B cell (primary cell): ENCODE results near the gene FXYD7. TPM values are rescaled to one million over a fixed set of nuclear protein-coding genes. Genes with fewer than 3 reads are reported as not detected.

ENCODE experiments used
- ATAC-seq: fragments of 200-7000 bp; cut with Tn5 transposase; one replicate; pipeline ENCODE4 v1.10.0; 2021; ENCODE audit warnings: low read depth, mild to moderate bottlenecking, moderate number of reproducible peaks, moderate library complexity
- CTCF ChIA-PET: fragments of 350-600 bp; sonication (Branson Sonifier 250); formaldehyde crosslinking; loops from one replicate; lab custom pipeline; 2021; ENCODE audit warnings: antibody characterized with exemption, inconsistent platforms; lab: Charles Lee
- POLR2A ChIA-PET: fragments of 350-600 bp; sonication (Branson Sonifier 250); formaldehyde crosslinking; loops from one replicate; lab custom pipeline; 2021; ENCODE audit warnings: antibody characterized with exemption; lab: Charles Lee
- DNase-seq: peaks from one replicate; pipeline ENCODE4 v3.0.0; 2013
- H2AFZ ChIP-seq: 2 replicates; pipeline ENCODE4 v1.6.1; 2012; ENCODE audit warnings: mild to moderate bottlenecking, low read depth, low read length; ENCODE audit not compliant: insufficient read depth, poor library complexity, severe bottlenecking
- H3K27ac ChIP-seq, 2 donors: 1 replicate in 1 of 2; 2 replicates in 1 of 2; pipeline ENCODE4 v1.5.1; 2012 to 2013; ENCODE audit warnings: low read length in 2 of 2, mild to moderate bottlenecking in 2 of 2, moderate library complexity in 1 of 2
- H3K27me3 ChIP-seq, 4 experiments: fragments of 200-600 bp in 1 of 4; sonication (generic) in 1 of 4; replicated peaks in 1 of 4; 1 replicate in 2 of 4; 2 replicates in 2 of 4; pipeline versions ENCODE4 v1.6.1 to v1.7.0; 2013 to 2016; ENCODE audit warnings: low read length in 3 of 4, mild to moderate bottlenecking in 2 of 4, mixed read lengths in 1 of 4, moderate library complexity in 1 of 4; ENCODE audit not compliant: insufficient read depth in 4 of 4, control insufficient read depth in 3 of 4; ENCODE audit errors: control extremely low read depth in 1 of 4
- H3K36me3 ChIP-seq, 2 experiments: replicated peaks in 1 of 2; 1 replicate in 1 of 2; 2 replicates in 1 of 2; pipeline versions ENCODE4 v1.6.1 to v1.7.1; 2013; ENCODE audit warnings: low read length in 1 of 2; ENCODE audit not compliant: insufficient read depth in 2 of 2, control insufficient read depth in 1 of 2; ENCODE audit errors: control extremely low read depth in 1 of 2, extremely low read depth in 1 of 2
- H3K4me1 ChIP-seq, 2 donors: fragments of 200-600 bp in 1 of 2; sonication (generic) in 1 of 2; 1 replicate in 1 of 2; 2 replicates in 1 of 2; pipeline versions ENCODE4 v1.5.1 to v1.6.1; 2013 to 2017; ENCODE audit warnings: low read length in 2 of 2; ENCODE audit not compliant: control insufficient read depth in 2 of 2, insufficient read depth in 2 of 2
- H3K4me2 ChIP-seq: replicated peaks from 2 replicates; pipeline ENCODE3; 2012; ENCODE audit warnings: mild to moderate bottlenecking, low read depth, low read length; ENCODE audit not compliant: poor library complexity, severe bottlenecking
- H3K4me3 ChIP-seq, 5 experiments: fragments of 200-600 bp in 1 of 5; sonication (generic) in 1 of 5; 1 replicate in 3 of 5; 2 replicates in 2 of 5; pipeline versions ENCODE4 v1.5.1 to v1.7.0; 2011 to 2016; ENCODE audit warnings: low read length in 4 of 5, mild to moderate bottlenecking in 4 of 5, low read depth in 2 of 5, control low read depth in 1 of 5, moderate library complexity in 1 of 5; ENCODE audit not compliant: insufficient read depth in 1 of 5; ENCODE audit errors: control extremely low read depth in 1 of 5, extremely low read depth in 1 of 5
- H3K79me2 ChIP-seq: fragments of 200-600 bp; sonication (generic); one replicate; pipeline ENCODE4 v1.6.0; 2016; ENCODE audit warnings: low read length; ENCODE audit not compliant: control insufficient read depth, insufficient read depth
- H3K9ac ChIP-seq: fragments of 200-600 bp; sonication (generic); 2 replicates; pipeline ENCODE4 v1.6.1; 2017; ENCODE audit warnings: mild to moderate bottlenecking, low read length, moderate library complexity
- H3K9me3 ChIP-seq, 3 donors: one replicate each; pipeline versions ENCODE4 v1.6.1 to v1.7.1; 2013; ENCODE audit warnings: low read length in 2 of 3; ENCODE audit not compliant: control insufficient read depth in 2 of 3, insufficient read depth in 1 of 3; ENCODE audit errors: control extremely low read depth in 1 of 3
- H4K20me1 ChIP-seq: 2 replicates; pipeline ENCODE4 v1.6.0; 2012; ENCODE audit warnings: mild to moderate bottlenecking, low read length; ENCODE audit not compliant: insufficient read depth, control insufficient read depth, poor library complexity, severe bottlenecking
- H3K27ac Mint-ChIP-seq: one replicate; pipeline ENCODE4 v1.8.0; 2021; ENCODE audit warnings: mixed read lengths
- H3K27me3 Mint-ChIP-seq: one replicate; pipeline ENCODE4 v1.8.0; 2021; ENCODE audit warnings: mixed read lengths
- H3K4me1 Mint-ChIP-seq: one replicate; pipeline ENCODE4 v1.8.0; 2021; ENCODE audit warnings: mixed read lengths
- H3K4me3 Mint-ChIP-seq: one replicate; pipeline ENCODE4 v1.8.0; 2021; ENCODE audit warnings: mixed read lengths
- H3K9me3 Mint-ChIP-seq: one replicate; pipeline ENCODE4 v1.8.0; 2022; ENCODE audit warnings: mixed read lengths; ENCODE audit not compliant: insufficient read depth
- EZH2 ChIP-seq: IDR thresholded peaks from 2 replicates; pipeline ENCODE4 v1.6.1; 2012; ENCODE audit warnings: borderline replicate concordance, low read depth, mild to moderate bottlenecking, moderate library complexity, low read length; ENCODE audit not compliant: insufficient read depth, poor library complexity, severe bottlenecking
- WGBS: methylation state at CpG from one replicate; pipeline ENCODE4 v1.1.5; 2013; ENCODE audit warnings: missing lambda C conversion rate; ENCODE audit not compliant: insufficient coverage; 5-methylcytosine and 5-hydroxymethylcytosine counted together
- intact Hi-C: fragments of 100-400 bp; cut with micrococcal nuclease; formaldehyde crosslinking; loops from one replicate; pipeline ENCODE4 v1.10.0; 2022
- polyA plus RNA-seq: library from polyadenylated mRNA; depleted of rRNA; stranded (reverse); fragments of >200 nt; gene quantifications from 2 replicates; pipeline ENCODE4 v1.2.3, GENCODE V29; 2012
- total RNA-seq, 2 donors: library from RNA; stranded (reverse); fragments of 120-200 nt in 1 of 2; gene quantifications; 1 replicate in 1 of 2; 2 replicates in 1 of 2; pipeline versions ENCODE4 v1.2.3 to v1.2.4, GENCODE V29; 2013 to 2022
- TF ChIP-seq, protein P1 (sequence below): fragments of 200-600 bp; IDR thresholded peaks from one replicate; pipeline ENCODE4 v1.8.0; 2022; ENCODE audit warnings: antibody characterized with exemption, mild to moderate bottlenecking

The FXYD7 gene
- total and polyA plus RNA-seq, 2 donors (not counting 1 experiment from before 2014, with no cell fraction given) = 3.8 to 27.4 TPM

DNA sequence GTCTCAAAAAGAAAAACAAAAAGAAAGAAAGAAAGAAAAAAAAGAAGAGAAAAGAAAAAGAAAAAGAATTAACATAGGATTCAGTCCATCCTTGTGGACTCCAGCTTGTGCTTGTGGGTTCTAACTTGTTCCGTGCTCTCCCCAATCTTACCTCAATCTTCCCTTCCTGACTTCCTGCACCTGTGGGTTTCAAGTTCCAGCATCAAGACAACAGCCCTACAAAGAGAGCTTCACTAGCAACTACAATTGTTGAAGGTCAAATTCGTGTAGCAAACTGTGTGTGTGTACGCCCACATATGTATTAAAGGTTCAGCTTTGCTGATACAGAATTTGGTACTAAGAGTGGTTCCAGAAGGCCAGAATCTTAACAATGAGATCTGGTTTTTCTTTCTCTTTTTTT, 36.8 kb downstream of the FXYD7 start:
- H3K4me1 ChIP-seq = no peaks in the 10 kb centered on the region
- no peaks in the 10 kb centered on the region for H3K27me3 ChIP-seq
- no peaks in the 10 kb centered on the region for H3K79me2 ChIP-seq
- H2AFZ ChIP-seq = no peak overlapping the region
- no peak overlapping the region for H3K27ac ChIP-seq
- no peaks in the 10 kb centered on the region for H3K27me3 Mint-ChIP-seq
- peaks cover 2% of the 10 kb centered on the region for H3K4me1 Mint-ChIP-seq
- no peak for DNase-seq
- WGBS = 57% methylated on average over 1 of the region's 3 CpGs
- CTCF ChIA-PET = interaction anchor here (0.6 to 3.2 kb wide), 4 partner anchors 26 to 315 kb away, joined by 3 to 9 read pairs (median 4); no protein-coding TSS in a partner anchor
- POLR2A ChIA-PET = interaction anchor here (0.6 to 0.9 kb wide), 4 partner anchors 12 to 270 kb away, joined by 4 to 9 read pairs (median 4); no protein-coding TSS in a partner anchor
- H3K27ac Mint-ChIP-seq = no peak overlapping the region
- no peak overlapping the region for H3K4me3 ChIP-seq
- peaks cover 1 to 8% (median 8%) of the 10 kb centered on the region in 3 donors for H3K9me3 ChIP-seq
- ATAC-seq = no peak
- H3K36me3 ChIP-seq = no peaks in the 10 kb centered on the region
- intact Hi-C loops = no loop called here
- H3K4me3 Mint-ChIP-seq = no peak overlapping the region
- H4K20me1 ChIP-seq = no peaks in the 10 kb centered on the region
- peaks cover 6% of the 10 kb centered on the region for H3K9me3 Mint-ChIP-seq
- TF ChIP-seq, protein P1, sequence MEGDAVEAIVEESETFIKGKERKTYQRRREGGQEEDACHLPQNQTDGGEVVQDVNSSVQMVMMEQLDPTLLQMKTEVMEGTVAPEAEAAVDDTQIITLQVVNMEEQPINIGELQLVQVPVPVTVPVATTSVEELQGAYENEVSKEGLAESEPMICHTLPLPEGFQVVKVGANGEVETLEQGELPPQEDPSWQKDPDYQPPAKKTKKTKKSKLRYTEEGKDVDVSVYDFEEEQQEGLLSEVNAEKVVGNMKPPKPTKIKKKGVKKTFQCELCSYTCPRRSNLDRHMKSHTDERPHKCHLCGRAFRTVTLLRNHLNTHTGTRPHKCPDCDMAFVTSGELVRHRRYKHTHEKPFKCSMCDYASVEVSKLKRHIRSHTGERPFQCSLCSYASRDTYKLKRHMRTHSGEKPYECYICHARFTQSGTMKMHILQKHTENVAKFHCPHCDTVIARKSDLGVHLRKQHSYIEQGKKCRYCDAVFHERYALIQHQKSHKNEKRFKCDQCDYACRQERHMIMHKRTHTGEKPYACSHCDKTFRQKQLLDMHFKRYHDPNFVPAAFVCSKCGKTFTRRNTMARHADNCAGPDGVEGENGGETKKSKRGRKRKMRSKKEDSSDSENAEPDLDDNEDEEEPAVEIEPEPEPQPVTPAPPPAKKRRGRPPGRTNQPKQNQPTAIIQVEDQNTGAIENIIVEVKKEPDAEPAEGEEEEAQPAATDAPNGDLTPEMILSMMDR = no peak
- TF ChIP-seq EZH2 = no peak
- H3K4me2 ChIP-seq = no peak overlapping the region
- H3K9ac ChIP-seq = no peak overlapping the region

DNA sequence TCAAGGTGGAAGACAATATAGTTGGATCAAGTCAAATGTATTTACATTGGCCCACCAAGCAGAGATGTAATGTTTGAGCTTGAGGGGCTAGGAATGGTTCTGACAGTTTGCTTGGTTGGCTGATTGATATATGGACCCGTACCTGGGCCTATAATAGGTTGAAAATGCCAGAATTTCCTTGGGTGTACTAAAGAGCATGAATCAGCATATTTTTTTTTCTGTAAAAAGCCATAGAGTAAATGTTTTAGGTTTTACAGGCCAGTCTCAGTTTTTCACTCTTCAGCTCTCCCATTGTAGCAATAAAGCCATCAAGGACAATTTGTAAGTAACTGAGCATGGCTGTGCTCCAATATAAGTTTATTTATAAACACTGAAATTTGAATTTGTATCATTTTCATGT, 38.3 kb downstream of the FXYD7 start:
- Histone ChIP-seq H3K4me2 (no peak overlapping the region), H3K9ac (no peak overlapping the region), H3K36me3 (no peaks in the 10 kb centered on the region), H3K79me2 (no peaks in the 10 kb centered on the region), H3K9me3 (peaks cover 1 to 8% (median 7%) of the 10 kb centered on the region in 3 donors), H3K4me1 (no peaks in the 10 kb centered on the region), H4K20me1 (no peaks in the 10 kb centered on the region), H3K27me3 (no peaks in the 10 kb centered on the region), H3K27ac (no peak overlapping the region), H3K4me3 (no peak overlapping the region), H2AFZ (no peak overlapping the region)
- ChIA-PET POLR2A (no interaction called here), CTCF (interaction anchor here (1.4 kb wide), 1 partner anchor 40 kb away, joined by 4 read pairs; no protein-coding TSS in a partner anchor)
- intact Hi-C loops = no loop called here
- H3K4me1 Mint-ChIP-seq = peaks cover 2% of the 10 kb centered on the region
- no peaks in the 10 kb centered on the region for H3K27me3 Mint-ChIP-seq
- TF ChIP-seq, protein P1 = no peak
- TF ChIP-seq EZH2 = no peak
- no peak overlapping the region for H3K4me3 Mint-ChIP-seq
- WGBS = 82% methylated on average over 1 of the region's 1 CpG
- DNase-seq = no peak
- H3K9me3 Mint-ChIP-seq = peaks cover 6% of the 10 kb centered on the region
- no peak overlapping the region for H3K27ac Mint-ChIP-seq
- ATAC-seq = no peak
